NCI-H524 (cell line): ENCODE results near the gene CCNH.

Experiments
- DNase-seq, 2 experiments: peaks; one replicate each; lab custom pipeline; 2025; lab: John Stamatoyannopoulos, UW

Gene CCNH

GRCh38 chr5:87360132-87360531 lies 52.6 kb downstream of the CCNH start:
- no peak for DNase-seq

GRCh38 chr5:87359106-87359505 lies 53.6 kb downstream of the CCNH start:
- no peak for DNase-seq

DNA sequence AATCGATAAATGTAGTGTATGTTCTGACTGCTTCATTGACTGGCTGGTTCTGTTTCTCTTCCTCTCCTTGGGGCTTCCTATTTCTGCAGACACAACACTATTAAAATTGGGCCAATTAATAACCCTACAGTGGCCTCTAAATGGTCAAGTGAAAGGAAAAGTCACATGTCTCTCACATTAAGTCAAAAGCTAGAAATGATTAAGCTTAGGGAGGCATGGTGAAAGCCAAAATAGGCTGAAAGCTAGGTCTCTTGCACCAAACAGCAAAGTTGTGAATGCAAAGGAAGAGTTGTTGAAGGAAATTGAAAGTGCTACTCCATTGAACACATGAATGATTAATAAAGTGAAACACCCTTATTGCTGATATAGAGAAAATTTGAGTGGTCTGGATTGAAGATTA lies 58.2 kb downstream of the CCNH start:
- DNase-seq = no peak

GRCh38 chr5:87347841-87348240 lies 64.9 kb downstream of the CCNH start:
- no peak for DNase-seq

DNA sequence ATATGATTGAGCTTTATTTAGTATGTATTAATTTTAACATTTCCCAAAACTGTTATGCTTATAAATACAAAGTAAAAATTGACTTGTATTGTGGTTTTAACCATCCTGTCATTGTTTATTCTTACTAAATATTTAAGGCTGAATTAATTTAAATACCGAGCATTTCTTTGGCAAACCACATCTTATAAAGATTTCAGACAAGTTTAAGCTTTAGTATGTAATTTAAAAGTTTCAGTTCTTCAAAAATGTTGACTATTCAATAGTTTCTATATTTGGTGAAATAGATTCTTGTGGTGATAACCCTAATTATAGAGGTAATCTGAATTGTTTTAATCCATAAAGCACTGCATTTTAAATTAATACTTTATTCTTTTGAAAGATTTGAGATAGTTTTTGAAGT lies 65.5 kb downstream of the CCNH start:
- no peak for DNase-seq
